A549 (cell line): ENCODE data around the gene HNRNPA3.

Source experiments
- EHMT2 ChIP-seq: fragments of 200-600 bp; sonication (generic); IDR thresholded peaks from 2 replicates; pipeline ENCODE4 v1.6.1; 2016; ENCODE audit warnings: antibody characterized with exemption, low read depth, mild to moderate bottlenecking, moderate library complexity
- MAZ ChIP-seq: fragments of 150-350 bp; IDR thresholded peaks from 2 replicates; pipeline ENCODE4 v1.6.1; 2014; ENCODE audit warnings: antibody characterized with exemption, low read depth, low read length, borderline replicate concordance
- POLR2A ChIP-seq: IDR thresholded peaks from 2 replicates; pipeline ENCODE4 v1.6.1; 2012; ENCODE audit warnings: mild to moderate bottlenecking, low read length
- RAD21 ChIP-seq, 2 experiments: fragments of >200 bp in 1 of 2; sonication (Bioruptor Twin) in 1 of 2; formaldehyde crosslinking in 1 of 2; IDR thresholded peaks in 1 of 2; conservative IDR thresholded peaks in 1 of 2; 2 replicates in 1 of 2; 3 replicates in 1 of 2; pipeline ENCODE4 v1.6.1; 2012 to 2018; ENCODE audit warnings: inconsistent platforms in 1 of 2
- RNF2 ChIP-seq: fragments of 200-600 bp; sonication (generic); IDR thresholded peaks from 2 replicates; pipeline ENCODE4 v1.6.1; 2016; ENCODE audit warnings: low read depth, mild to moderate bottlenecking, antibody characterized with exemption, moderate library complexity, borderline replicate concordance
- TF ChIP-seq, protein P1 (sequence below): fragments of >200 bp; sonication (Bioruptor Twin); formaldehyde crosslinking; IDR thresholded peaks from 3 replicates; pipeline ENCODE4 v1.5.1; 2016
- TF ChIP-seq, protein P2 (sequence below): IDR thresholded peaks from 2 replicates; pipeline ENCODE4 v1.6.1; 2012

DNA sequence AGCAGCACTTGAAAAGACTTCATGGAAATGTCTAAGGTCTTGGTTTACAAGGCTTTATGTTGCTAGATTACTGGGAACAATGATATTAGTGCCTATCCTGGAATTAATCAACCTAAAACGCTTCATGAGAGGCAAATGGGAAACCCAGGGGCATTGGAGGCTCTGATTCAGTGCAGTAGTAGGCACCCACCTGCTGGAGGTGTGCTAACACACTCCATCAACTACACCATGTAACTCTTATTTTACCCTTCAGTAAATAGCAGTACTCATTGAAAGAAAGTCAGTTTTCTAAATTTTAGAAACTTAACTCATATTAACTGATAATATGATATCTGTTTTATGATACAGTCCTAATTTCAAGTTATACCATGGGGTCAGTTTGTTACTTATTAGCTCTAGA lies 17.4 kb upstream of the HNRNPA3 start:
- TF ChIP-seq, protein P1, sequence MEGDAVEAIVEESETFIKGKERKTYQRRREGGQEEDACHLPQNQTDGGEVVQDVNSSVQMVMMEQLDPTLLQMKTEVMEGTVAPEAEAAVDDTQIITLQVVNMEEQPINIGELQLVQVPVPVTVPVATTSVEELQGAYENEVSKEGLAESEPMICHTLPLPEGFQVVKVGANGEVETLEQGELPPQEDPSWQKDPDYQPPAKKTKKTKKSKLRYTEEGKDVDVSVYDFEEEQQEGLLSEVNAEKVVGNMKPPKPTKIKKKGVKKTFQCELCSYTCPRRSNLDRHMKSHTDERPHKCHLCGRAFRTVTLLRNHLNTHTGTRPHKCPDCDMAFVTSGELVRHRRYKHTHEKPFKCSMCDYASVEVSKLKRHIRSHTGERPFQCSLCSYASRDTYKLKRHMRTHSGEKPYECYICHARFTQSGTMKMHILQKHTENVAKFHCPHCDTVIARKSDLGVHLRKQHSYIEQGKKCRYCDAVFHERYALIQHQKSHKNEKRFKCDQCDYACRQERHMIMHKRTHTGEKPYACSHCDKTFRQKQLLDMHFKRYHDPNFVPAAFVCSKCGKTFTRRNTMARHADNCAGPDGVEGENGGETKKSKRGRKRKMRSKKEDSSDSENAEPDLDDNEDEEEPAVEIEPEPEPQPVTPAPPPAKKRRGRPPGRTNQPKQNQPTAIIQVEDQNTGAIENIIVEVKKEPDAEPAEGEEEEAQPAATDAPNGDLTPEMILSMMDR, result no peak
- TF ChIP-seq MAZ (no peak), EHMT2 (no peak), RAD21 (conservative IDR thresholded peaks at IDR 0.05 in 1 of 2, IDR thresholded peaks at IDR 0.05 in 1 of 2) (no peak), POLR2A (no peak), RNF2 (no peak)
- TF ChIP-seq, protein P2, sequence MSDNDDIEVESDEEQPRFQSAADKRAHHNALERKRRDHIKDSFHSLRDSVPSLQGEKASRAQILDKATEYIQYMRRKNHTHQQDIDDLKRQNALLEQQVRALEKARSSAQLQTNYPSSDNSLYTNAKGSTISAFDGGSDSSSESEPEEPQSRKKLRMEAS, result no peak
